K562 (cell line): ENCODE results near the gene RCE1. TPM values are rescaled to one million over a fixed set of nuclear protein-coding genes. Genes with fewer than 3 reads are reported as not detected.

Experiments
- CTBP1 ChIP-seq: fragments of 450-650 bp; IDR thresholded peaks from 2 replicates; pipeline ENCODE4 v1.6.1; 2016; ENCODE audit warnings: borderline replicate concordance
- ETV1 ChIP-seq: fragments of 450-650 bp; conservative IDR thresholded peaks from 2 replicates; pipeline ENCODE4 v1.6.1; 2016; ENCODE audit warnings: missing genetic modification characterization, control low read depth, low read depth, missing compliant biosample characterization
- FUS ChIP-seq: fragments of 200-400 bp; formaldehyde crosslinking; optimal IDR thresholded peaks from 2 replicates; pipeline ENCODE3; 2017; ENCODE audit warnings: low read depth, low read length
- IFI16 ChIP-seq: fragments of 250-450 bp; sonication (Bioruptor Pico); IDR thresholded peaks from 2 replicates; pipeline ENCODE4 v2.1.2; 2022; ENCODE audit warnings: mild to moderate bottlenecking, inconsistent platforms
- MCM7 ChIP-seq, 2 experiments: fragments of 450-650 bp; IDR thresholded peaks; 2 replicates each; pipeline ENCODE4 v1.6.1; 2016 to 2018
- NFE2L1 ChIP-seq: fragments of 450-650 bp; IDR thresholded peaks from 2 replicates; pipeline ENCODE4 v1.6.1; 2016; ENCODE audit warnings: missing genetic modification characterization, low read depth, mild to moderate bottlenecking, missing compliant biosample characterization, moderate library complexity, borderline replicate concordance
- NR2F6 ChIP-seq: fragments of 450-650 bp; formaldehyde crosslinking; IDR thresholded peaks from 2 replicates; pipeline ENCODE4 v1.4.0; 2020; ENCODE audit warnings: mild to moderate bottlenecking
- PTBP1 ChIP-seq: fragments of 200-400 bp; formaldehyde crosslinking; IDR thresholded peaks from 2 replicates; pipeline ENCODE4 v1.6.1; 2017; ENCODE audit warnings: low read depth, low read length
- RFX1 ChIP-seq: fragments of 450-650 bp; IDR thresholded peaks from 2 replicates; pipeline ENCODE4 v1.6.1; 2016; ENCODE audit warnings: mild to moderate bottlenecking, moderate library complexity
- ZBTB17 ChIP-seq: fragments of 450-650 bp; formaldehyde crosslinking; IDR thresholded peaks from 2 replicates; pipeline ENCODE4 v1.4.0; 2020; ENCODE audit warnings: mild to moderate bottlenecking
- ZNF12 ChIP-seq: sonication (generic); formaldehyde crosslinking; IDR thresholded peaks from 2 replicates; pipeline ENCODE4 v1.4.0; 2020; ENCODE audit warnings: mild to moderate bottlenecking, missing genetic modification reagents
- ZNF174 ChIP-seq: fragments of 250-450 bp; sonication (Bioruptor Pico); IDR thresholded peaks from 2 replicates; pipeline ENCODE4 v1.4.0; 2020; ENCODE audit warnings: mild to moderate bottlenecking
- polyA plus RNA-seq, 8 experiments: library from polyadenylated mRNA; depleted of rRNA in 4 of 8; stranded (reverse) in 5 of 8; unstranded in 3 of 8; fragments of >200 nt; fragmentation: Nextera tagmentation in 2 of 8; fragmentation: Illumina TruSeq in 1 of 8; extraction: Ambion mirVana in 2 of 8; extraction: Trizol in 1 of 8; gene quantifications; 2 replicates each; pipeline versions ENCODE4 v1.2.1 to v1.2.3, GENCODE V29; 2011 to 2014; ENCODE audit warnings: inconsistent platforms in 1 of 8, missing spikeins in 1 of 8
- total RNA-seq, 7 experiments: library from RNA; depleted of rRNA in 6 of 7; stranded (reverse); fragments of >200 nt in 6 of 7; fragmentation: Illumina TruSeq in 2 of 7; extraction: Trizol in 2 of 7; gene quantifications; 2 replicates each; pipeline versions ENCODE4 v1.2.1 to v1.2.3, GENCODE V29; 2011 to 2021; ENCODE audit warnings: low replicate concordance in 1 of 7
- TF ChIP-seq, protein P1 (sequence below): fragments of 250-450 bp; sonication (Bioruptor Pico); IDR thresholded peaks from 2 replicates; pipeline ENCODE4 v1.4.0; 2020
- TF ChIP-seq, protein P2 (sequence below): fragments of 250-450 bp; sonication (Bioruptor Pico); IDR thresholded peaks from 2 replicates; pipeline ENCODE4 v1.5.0; 2021
- TF ChIP-seq, protein P3 (sequence below), 3 experiments: IDR thresholded peaks in 2 of 3; conservative IDR thresholded peaks in 1 of 3; 2 replicates each; pipeline ENCODE4 v1.5.1; 2011 to 2012; ENCODE audit warnings: low read length in 3 of 3, mild to moderate bottlenecking in 3 of 3, control low read depth in 2 of 3, improper control_type of control experiment in 1 of 3, inconsistent platforms in 1 of 3, low read depth in 1 of 3, mixed read lengths in 1 of 3, moderate library complexity in 1 of 3; ENCODE audit not compliant: insufficient read depth in 2 of 3
- TF ChIP-seq, protein P4 (sequence below): IDR thresholded peaks from 2 replicates; pipeline ENCODE4 v1.6.1; 2011; ENCODE audit warnings: borderline replicate concordance, low read depth, mild to moderate bottlenecking, moderate library complexity, low read length; ENCODE audit not compliant: insufficient read depth, poor library complexity, severe bottlenecking

RCE1 gene
- total and polyA plus RNA-seq, 9 of the 15 experiments (the other 6 are each of a cell fraction or from before 2014, with no cell fraction given): 0.75 to 41.5 (median 15.1) TPM

DNA sequence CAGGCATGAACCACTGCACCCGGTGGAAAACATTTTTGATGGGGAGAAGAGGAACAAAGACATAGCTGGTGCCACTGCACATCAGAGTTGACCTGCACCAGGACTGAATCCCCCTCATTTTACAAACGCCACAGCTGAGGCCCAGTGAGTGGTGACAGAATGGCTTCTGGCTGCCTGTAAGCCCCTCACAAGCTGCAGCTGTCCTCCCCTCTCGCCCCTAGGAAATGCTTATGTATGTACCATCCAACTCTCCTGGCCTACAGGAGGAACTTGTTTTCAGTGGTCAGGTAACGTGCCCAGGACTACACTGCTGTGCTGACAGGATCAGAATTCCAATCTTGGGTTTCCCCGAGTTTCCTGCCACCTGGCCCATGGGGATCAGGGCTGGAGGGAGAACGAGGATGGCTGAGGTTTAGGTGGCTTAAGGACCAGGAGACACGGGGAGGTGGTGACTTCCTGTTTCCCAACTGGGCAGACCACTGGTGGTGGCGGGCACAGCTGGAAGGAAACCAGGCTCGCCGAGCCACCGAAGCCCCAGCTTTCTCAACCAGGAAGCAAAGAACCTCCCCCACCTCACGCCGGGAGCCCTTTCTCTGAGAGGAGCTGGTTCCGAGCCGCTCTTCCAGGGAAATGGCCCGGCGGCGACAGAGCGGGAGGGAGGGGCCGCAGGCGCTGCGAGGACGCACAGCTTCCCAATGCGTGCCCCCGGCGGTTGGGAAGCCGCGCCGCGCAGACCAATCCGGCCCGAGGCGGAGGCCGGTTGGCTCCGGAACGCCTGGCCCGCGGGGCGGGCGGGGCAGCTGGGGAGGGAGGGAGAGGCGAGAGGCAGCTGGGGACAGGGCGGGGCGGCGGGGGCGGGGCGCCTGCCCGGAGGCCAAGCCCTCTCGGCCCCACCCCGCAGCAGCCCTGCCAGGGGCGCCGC is 12.6 kb downstream of the RCE1 start (continued):
- TF ChIP-seq PTBP1 (no peak), ZNF174 (CRISPR knock-in tag) (no peak), ZNF12 (CRISPR knock-in tag) (no peak), NR2F6 (CRISPR knock-in tag) (no peak), MCM7 (IDR thresholded peaks at IDR 0.05) (no peak), NFE2L1 (no peak), IFI16 (CRISPR knock-in tag) (no peak), ZBTB17 (CRISPR knock-in tag) (peak; percentile 73), ETV1 (tag) (peak; percentile 55), RFX1 (no peak), FUS (no peak), CTBP1 (peak; percentile 85)
- TF ChIP-seq, protein P1, sequence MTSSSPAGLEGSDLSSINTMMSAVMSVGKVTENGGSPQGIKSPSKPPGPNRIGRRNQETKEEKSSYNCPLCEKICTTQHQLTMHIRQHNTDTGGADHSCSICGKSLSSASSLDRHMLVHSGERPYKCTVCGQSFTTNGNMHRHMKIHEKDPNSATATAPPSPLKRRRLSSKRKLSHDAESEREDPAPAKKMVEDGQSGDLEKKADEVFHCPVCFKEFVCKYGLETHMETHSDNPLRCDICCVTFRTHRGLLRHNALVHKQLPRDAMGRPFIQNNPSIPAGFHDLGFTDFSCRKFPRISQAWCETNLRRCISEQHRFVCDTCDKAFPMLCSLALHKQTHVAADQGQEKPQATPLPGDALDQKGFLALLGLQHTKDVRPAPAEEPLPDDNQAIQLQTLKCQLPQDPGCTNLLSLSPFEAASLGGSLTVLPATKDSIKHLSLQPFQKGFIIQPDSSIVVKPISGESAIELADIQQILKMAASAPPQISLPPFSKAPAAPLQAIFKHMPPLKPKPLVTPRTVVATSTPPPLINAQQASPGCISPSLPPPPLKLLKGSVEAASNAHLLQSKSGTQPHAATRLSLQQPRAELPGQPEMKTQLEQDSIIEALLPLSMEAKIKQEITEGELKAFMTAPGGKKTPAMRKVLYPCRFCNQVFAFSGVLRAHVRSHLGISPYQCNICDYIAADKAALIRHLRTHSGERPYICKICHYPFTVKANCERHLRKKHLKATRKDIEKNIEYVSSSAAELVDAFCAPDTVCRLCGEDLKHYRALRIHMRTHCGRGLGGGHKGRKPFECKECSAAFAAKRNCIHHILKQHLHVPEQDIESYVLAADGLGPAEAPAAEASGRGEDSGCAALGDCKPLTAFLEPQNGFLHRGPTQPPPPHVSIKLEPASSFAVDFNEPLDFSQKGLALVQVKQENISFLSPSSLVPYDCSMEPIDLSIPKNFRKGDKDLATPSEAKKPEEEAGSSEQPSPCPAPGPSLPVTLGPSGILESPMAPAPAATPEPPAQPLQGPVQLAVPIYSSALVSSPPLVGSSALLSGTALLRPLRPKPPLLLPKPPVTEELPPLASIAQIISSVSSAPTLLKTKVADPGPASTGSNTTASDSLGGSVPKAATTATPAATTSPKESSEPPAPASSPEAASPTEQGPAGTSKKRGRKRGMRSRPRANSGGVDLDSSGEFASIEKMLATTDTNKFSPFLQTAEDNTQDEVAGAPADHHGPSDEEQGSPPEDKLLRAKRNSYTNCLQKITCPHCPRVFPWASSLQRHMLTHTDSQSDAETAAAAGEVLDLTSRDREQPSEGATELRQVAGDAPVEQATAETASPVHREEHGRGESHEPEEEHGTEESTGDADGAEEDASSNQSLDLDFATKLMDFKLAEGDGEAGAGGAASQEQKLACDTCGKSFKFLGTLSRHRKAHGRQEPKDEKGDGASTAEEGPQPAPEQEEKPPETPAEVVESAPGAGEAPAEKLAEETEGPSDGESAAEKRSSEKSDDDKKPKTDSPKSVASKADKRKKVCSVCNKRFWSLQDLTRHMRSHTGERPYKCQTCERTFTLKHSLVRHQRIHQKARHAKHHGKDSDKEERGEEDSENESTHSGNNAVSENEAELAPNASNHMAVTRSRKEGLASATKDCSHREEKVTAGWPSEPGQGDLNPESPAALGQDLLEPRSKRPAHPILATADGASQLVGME (CRISPR knock-in tag): no peak
- TF ChIP-seq, protein P2, sequence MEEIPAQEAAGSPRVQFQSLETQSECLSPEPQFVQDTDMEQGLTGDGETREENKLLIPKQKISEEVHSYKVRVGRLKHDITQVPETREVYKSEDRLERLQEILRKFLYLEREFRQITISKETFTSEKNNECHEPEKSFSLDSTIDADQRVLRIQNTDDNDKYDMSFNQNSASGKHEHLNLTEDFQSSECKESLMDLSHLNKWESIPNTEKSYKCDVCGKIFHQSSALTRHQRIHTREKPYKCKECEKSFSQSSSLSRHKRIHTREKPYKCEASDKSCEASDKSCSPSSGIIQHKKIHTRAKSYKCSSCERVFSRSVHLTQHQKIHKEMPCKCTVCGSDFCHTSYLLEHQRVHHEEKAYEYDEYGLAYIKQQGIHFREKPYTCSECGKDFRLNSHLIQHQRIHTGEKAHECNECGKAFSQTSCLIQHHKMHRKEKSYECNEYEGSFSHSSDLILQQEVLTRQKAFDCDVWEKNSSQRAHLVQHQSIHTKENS (CRISPR knock-in tag): no peak
- TF ChIP-seq, protein P3, sequence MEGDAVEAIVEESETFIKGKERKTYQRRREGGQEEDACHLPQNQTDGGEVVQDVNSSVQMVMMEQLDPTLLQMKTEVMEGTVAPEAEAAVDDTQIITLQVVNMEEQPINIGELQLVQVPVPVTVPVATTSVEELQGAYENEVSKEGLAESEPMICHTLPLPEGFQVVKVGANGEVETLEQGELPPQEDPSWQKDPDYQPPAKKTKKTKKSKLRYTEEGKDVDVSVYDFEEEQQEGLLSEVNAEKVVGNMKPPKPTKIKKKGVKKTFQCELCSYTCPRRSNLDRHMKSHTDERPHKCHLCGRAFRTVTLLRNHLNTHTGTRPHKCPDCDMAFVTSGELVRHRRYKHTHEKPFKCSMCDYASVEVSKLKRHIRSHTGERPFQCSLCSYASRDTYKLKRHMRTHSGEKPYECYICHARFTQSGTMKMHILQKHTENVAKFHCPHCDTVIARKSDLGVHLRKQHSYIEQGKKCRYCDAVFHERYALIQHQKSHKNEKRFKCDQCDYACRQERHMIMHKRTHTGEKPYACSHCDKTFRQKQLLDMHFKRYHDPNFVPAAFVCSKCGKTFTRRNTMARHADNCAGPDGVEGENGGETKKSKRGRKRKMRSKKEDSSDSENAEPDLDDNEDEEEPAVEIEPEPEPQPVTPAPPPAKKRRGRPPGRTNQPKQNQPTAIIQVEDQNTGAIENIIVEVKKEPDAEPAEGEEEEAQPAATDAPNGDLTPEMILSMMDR (IDR thresholded peaks at IDR 0.05 in 2 of 3, conservative IDR thresholded peaks at IDR 0.05 in 1 of 3; ENCODE audit: insufficient read depth in 2 of 3, low read depth in 1 of 3, low read length in 3 of 3): 0 out of 6 replicates have a peak, but pooled peaks of 1 of the 3 experiments have one; percentile 3
- TF ChIP-seq, protein P4, sequence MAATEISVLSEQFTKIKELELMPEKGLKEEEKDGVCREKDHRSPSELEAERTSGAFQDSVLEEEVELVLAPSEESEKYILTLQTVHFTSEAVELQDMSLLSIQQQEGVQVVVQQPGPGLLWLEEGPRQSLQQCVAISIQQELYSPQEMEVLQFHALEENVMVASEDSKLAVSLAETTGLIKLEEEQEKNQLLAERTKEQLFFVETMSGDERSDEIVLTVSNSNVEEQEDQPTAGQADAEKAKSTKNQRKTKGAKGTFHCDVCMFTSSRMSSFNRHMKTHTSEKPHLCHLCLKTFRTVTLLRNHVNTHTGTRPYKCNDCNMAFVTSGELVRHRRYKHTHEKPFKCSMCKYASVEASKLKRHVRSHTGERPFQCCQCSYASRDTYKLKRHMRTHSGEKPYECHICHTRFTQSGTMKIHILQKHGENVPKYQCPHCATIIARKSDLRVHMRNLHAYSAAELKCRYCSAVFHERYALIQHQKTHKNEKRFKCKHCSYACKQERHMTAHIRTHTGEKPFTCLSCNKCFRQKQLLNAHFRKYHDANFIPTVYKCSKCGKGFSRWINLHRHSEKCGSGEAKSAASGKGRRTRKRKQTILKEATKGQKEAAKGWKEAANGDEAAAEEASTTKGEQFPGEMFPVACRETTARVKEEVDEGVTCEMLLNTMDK: no peak
